IMR-90 (cell line): Measurements from ENCODE around the gene SNAPIN.

ENCODE experiments used
- CTCF ChIP-seq: conservative IDR thresholded peaks from 2 replicates; pipeline ENCODE4 v1.5.1; 2012; ENCODE audit warnings: mild to moderate bottlenecking, low read depth, low read length, improper control_type of control experiment
- ELK1 ChIP-seq: fragments of 150-350 bp; IDR thresholded peaks from 2 replicates; pipeline ENCODE4 v1.6.1; 2016; ENCODE audit warnings: low read depth, mild to moderate bottlenecking, low read length, moderate library complexity, borderline replicate concordance
- MAFK ChIP-seq: IDR thresholded peaks from 2 replicates; pipeline ENCODE4 v1.6.1; 2012; ENCODE audit warnings: low read depth, low read length, improper control_type of control experiment
- POLR2A ChIP-seq: IDR thresholded peaks from 2 replicates; pipeline ENCODE4 v1.6.1; 2012; ENCODE audit warnings: mild to moderate bottlenecking, low read depth, low read length
- RAD21 ChIP-seq: IDR thresholded peaks from 2 replicates; pipeline ENCODE4 v1.6.1; 2012; ENCODE audit warnings: low read length, improper control_type of control experiment
- RCOR1 ChIP-seq: IDR thresholded peaks from 2 replicates; pipeline ENCODE4 v1.6.1; 2012; ENCODE audit warnings: mild to moderate bottlenecking, low read length, improper control_type of control experiment; ENCODE audit not compliant: insufficient replicate concordance

- no peak for TF ChIP-seq CTCF
- TF ChIP-seq RAD21, result no peak
- no peak for TF ChIP-seq RCOR1
- no peak for TF ChIP-seq MAFK
- TF ChIP-seq POLR2A, result no peak
- TF ChIP-seq ELK1, result no peak
These were observed 35.0 kb downstream of the SNAPIN start for GRCh38 chr1:153693466-153693865.
